ENCODE data around the gene RAB29. TPM values are rescaled to one million over a fixed set of nuclear protein-coding genes. Genes with fewer than 3 reads are reported as not detected.
"Not testable (repeated sequence)": the region's sequence is repeated elsewhere in the genome, so short reads cannot be mapped to it uniquely, and the experiment has no call there.

Gene RAB29
- polyA plus RNA-seq, 10 donors, result 2.8 to 5.3 (median 4.2) TPM

- DNase-seq, result no peak
Measured at GRCh38 chr1:205729945-205730610, 45.2 kb downstream of the RAB29 start.

GRCh38 chr1:205726619-205727125 lies 48.6 kb downstream of the RAB29 start:
- DNase-seq, result no peak

- DNase-seq, result no peak
Measured at GRCh38 chr1:205725514-205725913, 49.8 kb downstream of the RAB29 start.

GRCh38 chr1:205720740-205721139 lies 54.5 kb downstream of the RAB29 start:
- not testable (repeated sequence) for DNase-seq

GRCh38 chr1:205719762-205720161 lies 55.5 kb downstream of the RAB29 start:
- no peak for DNase-seq

- DNase-seq, result no peak
Measured at GRCh38 chr1:205719015-205719414, 56.3 kb downstream of the RAB29 start.

Other genes with a start within 250 kb of the RAB29 start
- 10 to 100 TPM; 12.2 to 24.7 (median 17.6) TPM for gene ELK4, start 143.5 kb downstream of the RAB29 start, polyA plus RNA-seq (ENCODE audit: insufficient read length in 10 of 10)
- 1 to 10 TPM; 2.1 to 3.5 (median 3.0) TPM for gene SLC45A3, start 95.0 kb downstream of the RAB29 start, polyA plus RNA-seq (ENCODE audit: insufficient read length in 10 of 10)
- gene NUCKS1, start 25.3 kb downstream of the RAB29 start, polyA plus RNA-seq (ENCODE audit: insufficient read length in 10 of 10), result 100 to 1,000 TPM; 191 to 265 (median 230) TPM
- 10 to 100 TPM; 23.0 to 40.8 (median 29.9) TPM for gene SLC41A1, start 37.7 kb upstream of the RAB29 start, polyA plus RNA-seq (ENCODE audit: insufficient read length in 10 of 10)
- under 1 TPM in 8 of 10 donors, not detected in 2; 0.09 to 0.22 (median 0.13) TPM for gene PM20D1, start 74.7 kb upstream of the RAB29 start, polyA plus RNA-seq (ENCODE audit: insufficient read length in 10 of 10)
- under 1 TPM in 8 of 10 donors, not detected in 2; 0.04 to 0.14 (median 0.12) TPM for gene SLC26A9, start 168.0 kb upstream of the RAB29 start, polyA plus RNA-seq (ENCODE audit: insufficient read length in 10 of 10)
- gene RAB7B, start 227.9 kb upstream of the RAB29 start, polyA plus RNA-seq (ENCODE audit: insufficient read length in 10 of 10), result 10 to 100 TPM in 4 of 10 donors, 1 to 10 TPM in 6; 7.9 to 16.2 (median 9.2) TPM
- gene CTSE, start 248.4 kb upstream of the RAB29 start, polyA plus RNA-seq (ENCODE audit: insufficient read length in 10 of 10), result 1 to 10 TPM in 1 of 10 donors, under 1 TPM in 9; 0.09 to 1.2 (median 0.33) TPM